ENCODE data around the gene MCEE.

DNA sequence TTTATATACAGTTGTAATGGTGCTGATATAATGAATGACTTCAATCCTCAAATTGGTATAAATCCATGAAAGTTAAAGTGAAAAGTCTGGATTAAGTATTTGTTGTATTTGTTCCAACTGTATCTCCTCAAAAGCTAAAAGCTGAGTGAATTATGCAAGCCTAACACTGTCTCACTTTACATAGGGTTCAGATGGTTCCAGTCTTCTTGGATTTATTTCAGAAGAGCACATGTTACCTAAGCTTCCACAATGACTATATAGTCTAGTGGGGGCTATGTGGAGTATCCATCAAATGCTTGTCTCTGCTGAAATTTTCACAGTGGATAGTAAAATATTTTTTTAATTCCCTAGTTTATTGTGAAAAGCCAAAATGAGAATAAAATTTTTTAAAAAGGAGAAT lies 13.0 kb downstream of the MCEE start:
- TF ChIP-seq, protein P1, sequence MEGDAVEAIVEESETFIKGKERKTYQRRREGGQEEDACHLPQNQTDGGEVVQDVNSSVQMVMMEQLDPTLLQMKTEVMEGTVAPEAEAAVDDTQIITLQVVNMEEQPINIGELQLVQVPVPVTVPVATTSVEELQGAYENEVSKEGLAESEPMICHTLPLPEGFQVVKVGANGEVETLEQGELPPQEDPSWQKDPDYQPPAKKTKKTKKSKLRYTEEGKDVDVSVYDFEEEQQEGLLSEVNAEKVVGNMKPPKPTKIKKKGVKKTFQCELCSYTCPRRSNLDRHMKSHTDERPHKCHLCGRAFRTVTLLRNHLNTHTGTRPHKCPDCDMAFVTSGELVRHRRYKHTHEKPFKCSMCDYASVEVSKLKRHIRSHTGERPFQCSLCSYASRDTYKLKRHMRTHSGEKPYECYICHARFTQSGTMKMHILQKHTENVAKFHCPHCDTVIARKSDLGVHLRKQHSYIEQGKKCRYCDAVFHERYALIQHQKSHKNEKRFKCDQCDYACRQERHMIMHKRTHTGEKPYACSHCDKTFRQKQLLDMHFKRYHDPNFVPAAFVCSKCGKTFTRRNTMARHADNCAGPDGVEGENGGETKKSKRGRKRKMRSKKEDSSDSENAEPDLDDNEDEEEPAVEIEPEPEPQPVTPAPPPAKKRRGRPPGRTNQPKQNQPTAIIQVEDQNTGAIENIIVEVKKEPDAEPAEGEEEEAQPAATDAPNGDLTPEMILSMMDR (IDR thresholded peaks at IDR 0.05), result no peak
- no peak for TF ChIP-seq EZH2 (IDR thresholded peaks at IDR 0.05)
- TF ChIP-seq EZH2phosphoT487 (IDR thresholded peaks at IDR 0.05), result no peak
